ENCODE measurements around the gene STOML1. TPM values are rescaled to one million over a fixed set of nuclear protein-coding genes. Genes with fewer than 3 reads are reported as not detected.

Gene STOML1
- total and polyA plus RNA-seq, 3 experiments from 2014 or later: 8.6 to 13.3 (median 13.2) TPM

DNA sequence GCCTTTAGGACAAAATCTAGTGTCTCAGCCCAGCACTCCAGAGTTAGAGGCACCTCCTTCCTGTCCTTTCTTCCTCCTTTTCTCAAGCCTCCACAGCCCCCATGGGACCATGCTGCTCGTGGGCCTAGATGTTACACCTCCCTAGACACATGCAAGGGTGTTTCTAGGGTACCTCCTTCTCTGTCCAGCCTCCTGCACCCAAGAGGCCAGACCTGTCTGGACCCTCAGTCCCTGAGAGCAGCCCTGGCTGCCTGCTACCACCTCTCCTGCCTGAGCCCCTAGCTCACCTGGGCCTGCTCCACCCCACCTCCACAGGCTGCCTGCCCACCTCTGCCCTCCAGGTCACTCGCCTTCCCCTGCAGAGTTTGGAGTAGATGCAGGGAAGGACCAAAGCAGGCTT is 60.7 kb downstream of the STOML1 start:
- ChIA-PET POLR2A (no interaction called here), CTCF (interaction anchor here (1.1 kb wide), 1 partner anchor 42 kb away, joined by 3 read pairs; no protein-coding TSS in a partner anchor)

DNA sequence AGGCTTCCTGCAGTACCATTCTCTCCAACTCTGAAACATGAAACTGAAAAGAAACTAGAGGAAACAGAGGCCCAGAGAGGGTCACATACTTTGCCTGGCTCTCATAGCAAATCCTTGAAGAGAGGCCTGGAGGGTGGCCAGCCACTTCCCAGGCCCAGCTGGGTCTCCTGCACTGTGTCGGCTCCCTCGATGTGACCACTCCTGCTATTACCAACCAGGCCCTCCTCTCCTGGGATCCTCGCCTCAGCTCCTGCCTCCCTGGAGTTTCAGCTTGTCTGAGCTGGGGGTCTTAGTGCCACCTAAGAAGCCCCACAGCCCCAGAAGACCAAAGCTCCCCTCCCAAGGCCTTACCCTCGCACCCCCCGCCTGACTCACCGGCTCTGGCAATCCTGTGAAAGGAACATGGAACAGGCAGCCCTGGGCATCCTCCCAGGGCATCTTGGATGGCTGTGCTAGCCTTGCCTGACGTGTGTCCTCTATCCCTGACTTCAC is 61.3 kb downstream of the STOML1 start:
- Histone ChIP-seq H3K4me3 (ENCODE audit: low read length) (no peak overlapping the region), H3K27ac (ENCODE audit: low read depth, low read length) (no peak overlapping the region), H3K27me3 (ENCODE audit: insufficient read depth, low read length, poor library complexity, severe bottlenecking) (no peaks in the 10 kb centered on the region), H3K4me1 (ENCODE audit: insufficient read depth, low read length) (peaks cover 6% of the 10 kb centered on the region), H3K9me3 (ENCODE audit: low read length) (no peaks in the 10 kb centered on the region), H3K36me3 (ENCODE audit: insufficient read depth, low read length) (no peaks in the 10 kb centered on the region)
- CTCF ChIA-PET: interaction anchor here (1.1 kb wide), 1 partner anchor 42 kb away, joined by 3 read pairs; no protein-coding TSS in a partner anchor
- Mint-ChIP-seq H3K4me1 (peaks cover 7 to 29% (median 15%) of the 10 kb centered on the region in 3 donors), H3K4me3 (peak overlapping the region in 2 of 7 donors; percentile 60 to 66), H3K36me3 (no peaks in the 10 kb centered on the region), H3K27ac (peak overlapping the region in 1 of 8 donors; percentile 29), H3K9me3 (no peaks in the 10 kb centered on the region), H3K27me3 (no peaks in the 10 kb centered on the region)
- POLR2A ChIA-PET: no interaction called here
- DNase-seq: no peak

More for the DNA sequence above, 60.7 kb downstream of the STOML1 start:
- H3K27me3 ChIP-seq (ENCODE audit: insufficient read depth, low read length, poor library complexity, severe bottlenecking): no peaks in the 10 kb centered on the region
- Mint-ChIP-seq H3K9me3 (no peaks in the 10 kb centered on the region), H3K36me3 (no peaks in the 10 kb centered on the region), H3K27me3 (no peaks in the 10 kb centered on the region), H3K27ac (no peak overlapping the region), H3K4me3 (no peak overlapping the region), H3K4me1 (peaks cover 6 to 27% (median 13%) of the 10 kb centered on the region in 3 donors)
- no peaks in the 10 kb centered on the region for H3K9me3 ChIP-seq (ENCODE audit: low read length)
- DNase-seq: no peak
- H3K27ac ChIP-seq (ENCODE audit: low read depth, low read length): no peak overlapping the region
- no peaks in the 10 kb centered on the region for H3K36me3 ChIP-seq (ENCODE audit: insufficient read depth, low read length)
- H3K4me1 ChIP-seq (ENCODE audit: insufficient read depth, low read length): peaks cover 6% of the 10 kb centered on the region
- H3K4me3 ChIP-seq (ENCODE audit: low read length): no peak overlapping the region

DNA sequence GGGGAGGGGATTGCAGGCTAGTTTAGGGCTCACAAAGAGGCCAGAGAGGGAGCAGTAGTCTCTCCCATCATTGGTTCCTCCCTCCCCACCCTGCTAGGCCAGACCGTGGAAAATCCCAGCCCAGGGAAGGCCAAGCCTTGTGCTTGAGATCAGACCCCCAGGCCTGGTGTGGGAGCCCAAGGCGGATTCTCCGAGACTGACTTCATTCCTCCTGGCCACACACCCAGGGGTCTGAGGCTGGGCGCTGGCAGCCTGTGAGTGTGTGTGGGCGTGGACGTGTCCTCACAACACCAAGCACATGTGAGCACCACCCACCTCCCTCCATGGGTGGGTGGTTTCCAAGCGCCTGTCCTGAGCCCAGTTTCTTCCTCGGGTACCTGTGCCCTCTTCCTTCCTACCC is 61.7 kb downstream of the STOML1 start:
- Mint-ChIP-seq H3K9me3 (no peaks in the 10 kb centered on the region), H3K27me3 (no peaks in the 10 kb centered on the region), H3K36me3 (no peaks in the 10 kb centered on the region), H3K27ac (no peak overlapping the region), H3K4me3 (peak overlapping the region in 2 of 7 donors; percentile 20 to 60), H3K4me1 (peaks cover 12 to 33% (median 20%) of the 10 kb centered on the region in 3 donors)
- Histone ChIP-seq H3K27ac (ENCODE audit: low read depth, low read length) (no peak overlapping the region), H3K9me3 (ENCODE audit: low read length) (no peaks in the 10 kb centered on the region), H3K4me1 (ENCODE audit: insufficient read depth, low read length) (peaks cover 6% of the 10 kb centered on the region), H3K36me3 (ENCODE audit: insufficient read depth, low read length) (no peaks in the 10 kb centered on the region), H3K4me3 (ENCODE audit: low read length) (no peak overlapping the region), H3K27me3 (ENCODE audit: insufficient read depth, low read length, poor library complexity, severe bottlenecking) (no peaks in the 10 kb centered on the region)
- ChIA-PET CTCF (no interaction called here), POLR2A (no interaction called here)
- no peak for DNase-seq

DNA sequence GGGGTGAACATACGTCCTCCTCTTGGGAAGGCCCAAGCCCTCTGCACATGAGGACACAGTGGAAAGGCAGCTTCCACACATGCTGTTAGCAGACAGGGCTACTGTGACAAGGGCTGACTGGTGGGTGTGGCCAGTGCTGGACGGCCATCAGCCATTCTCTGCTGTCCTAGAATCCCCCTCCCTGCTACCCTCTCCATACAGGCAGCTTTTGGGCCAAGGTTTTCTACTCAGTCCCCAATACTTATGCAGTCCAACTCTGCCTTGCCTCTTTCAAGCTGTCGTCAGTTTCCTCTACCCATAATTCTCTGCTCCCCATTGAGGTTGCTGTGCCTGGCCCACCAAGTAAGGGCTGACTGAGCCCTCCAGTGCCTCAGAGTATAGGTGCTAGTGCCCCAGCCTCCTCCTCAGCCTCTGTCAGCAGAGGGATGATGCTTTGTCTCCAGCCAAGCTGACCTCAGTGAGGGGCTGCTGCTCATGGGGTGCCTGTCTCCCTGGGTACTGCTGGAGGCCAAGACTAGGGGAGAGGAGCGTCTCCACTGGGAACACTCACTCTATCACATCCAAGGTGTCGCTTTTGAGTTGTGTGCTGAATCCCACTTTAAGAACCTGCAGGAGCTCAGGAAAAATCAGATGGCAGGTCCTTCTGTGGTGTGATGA is 63.0 kb downstream of the STOML1 start:
- peaks cover 14% of the 10 kb centered on the region for H3K4me1 ChIP-seq (ENCODE audit: insufficient read depth, low read length)
- ChIA-PET POLR2A (no interaction called here), CTCF (interaction anchor here (1.0 to 2.4 kb wide), 5 partner anchors 11 to 55 kb away, joined by 3 to 8 read pairs (median 5); partner anchors contain the start of gene TBC1D21)
- H3K36me3 ChIP-seq (ENCODE audit: insufficient read depth, low read length): no peaks in the 10 kb centered on the region
- H3K27me3 ChIP-seq (ENCODE audit: insufficient read depth, low read length, poor library complexity, severe bottlenecking): no peaks in the 10 kb centered on the region
- H3K9me3 Mint-ChIP-seq: no peaks in the 10 kb centered on the region
- no peaks in the 10 kb centered on the region for H3K9me3 ChIP-seq (ENCODE audit: low read length)
- H3K27ac ChIP-seq (ENCODE audit: low read depth, low read length): no peak overlapping the region
- H3K4me1 Mint-ChIP-seq: peaks cover 22 to 40% (median 33%) of the 10 kb centered on the region in 3 donors
- no peaks in the 10 kb centered on the region for H3K36me3 Mint-ChIP-seq
- H3K27ac Mint-ChIP-seq: peak overlapping the region in 5 of 8 donors; percentile 2 to 77 (median 40)
- peak overlapping the region; percentile 3 to 75 (median 45) for H3K4me3 Mint-ChIP-seq
- no peaks in the 10 kb centered on the region for H3K27me3 Mint-ChIP-seq
- H3K4me3 ChIP-seq (ENCODE audit: low read length): no peak overlapping the region
- DNase-seq: peak in 1 of 5 donors; percentile 23

Other genes starting within 250 kb of the STOML1 start
- gene INSYN1, start 238.9 kb downstream of the STOML1 start, total RNA-seq: not detected
- not detected for gene INSYN1, start 238.9 kb downstream of the STOML1 start, polyA plus RNA-seq
- not detected for gene TBC1D21, start 118.7 kb downstream of the STOML1 start, total RNA-seq
- not detected for gene TBC1D21, start 118.7 kb downstream of the STOML1 start, polyA plus RNA-seq
- gene LOXL1, start 65.8 kb downstream of the STOML1 start, total RNA-seq: 1 to 10 TPM; 1.3 to 1.5 TPM
- 3.1 TPM for gene LOXL1, start 65.8 kb downstream of the STOML1 start, polyA plus RNA-seq
- gene PML, start 2.4 kb upstream of the STOML1 start, total RNA-seq: 10 to 100 TPM; 35.5 to 37.4 TPM
- gene PML, start 2.4 kb upstream of the STOML1 start, polyA plus RNA-seq: 32.3 TPM
- gene GOLGA6A, start 90.3 kb upstream of the STOML1 start, total RNA-seq: under 1 TPM in 1 of 2 experiments, not detected in 1; 0.07 TPM
- gene GOLGA6A, start 90.3 kb upstream of the STOML1 start, polyA plus RNA-seq: not detected
- not detected for gene ISLR2, start 138.3 kb upstream of the STOML1 start, total RNA-seq
- gene ISLR2, start 138.3 kb upstream of the STOML1 start, polyA plus RNA-seq: not detected
- gene ISLR, start 181.4 kb upstream of the STOML1 start, total RNA-seq: not detected
- gene ISLR, start 181.4 kb upstream of the STOML1 start, polyA plus RNA-seq: not detected
- gene STRA6, start 210.5 kb upstream of the STOML1 start, total RNA-seq: not detected
- not detected for gene STRA6, start 210.5 kb upstream of the STOML1 start, polyA plus RNA-seq
- gene CCDC33, start 244.0 kb upstream of the STOML1 start, total RNA-seq: not detected
- not detected for gene CCDC33, start 244.0 kb upstream of the STOML1 start, polyA plus RNA-seq